Neuronal stem cell (in vitro differentiated cells): Measurements from ENCODE around the gene MRPS9.
A peak's percentile ranks its signal among the peaks of the same experiment; 100 is the strongest.

Experiments
- DNase-seq: peaks from one replicate; pipeline ENCODE4 v3.0.0-alpha.2; 2013; ENCODE audit warnings: low spot score
- H2AFZ ChIP-seq: one replicate; pipeline ENCODE4 v1.6.1; 2013; ENCODE audit warnings: mild to moderate bottlenecking, low read length, inconsistent platforms
- H2AK5ac ChIP-seq: 2 replicates; pipeline ENCODE4 v1.6.1; 2013; ENCODE audit warnings: low read depth, mild to moderate bottlenecking, inconsistent platforms, low read length, moderate library complexity, mixed read lengths
- H2BK120ac ChIP-seq: 2 replicates; pipeline ENCODE4 v1.6.1; 2013; ENCODE audit warnings: low read depth, mild to moderate bottlenecking, inconsistent platforms, low read length, moderate library complexity, mixed read lengths
- H2BK12ac ChIP-seq: one replicate; pipeline ENCODE4 v1.6.1; 2013; ENCODE audit warnings: low read length, inconsistent platforms
- H2BK15ac ChIP-seq: 2 replicates; pipeline ENCODE4 v1.6.1; 2013; ENCODE audit warnings: mild to moderate bottlenecking, low read length, inconsistent platforms, mixed read lengths
- H2BK5ac ChIP-seq: one replicate; pipeline ENCODE4 v1.6.1; 2013; ENCODE audit warnings: inconsistent platforms, mild to moderate bottlenecking, low read length, moderate library complexity
- H3K14ac ChIP-seq: one replicate; pipeline ENCODE4 v1.6.1; 2013; ENCODE audit warnings: low read length, inconsistent platforms
- H3K18ac ChIP-seq: 2 replicates; pipeline ENCODE4 v1.6.1; 2013; ENCODE audit warnings: low read length, inconsistent platforms
- H3K23ac ChIP-seq: 2 replicates; pipeline ENCODE4 v1.6.1; 2013; ENCODE audit warnings: low read depth, mild to moderate bottlenecking, mixed read lengths, low read length, inconsistent platforms; ENCODE audit not compliant: poor library complexity
- H3K27ac ChIP-seq: replicated peaks from 3 replicates; pipeline ENCODE4 v1.5.1; 2013; ENCODE audit warnings: low read length, inconsistent platforms
- H3K27me3 ChIP-seq, 3 experiments: 2 replicates each; pipeline ENCODE4 v1.6.1; 2013; ENCODE audit warnings: low read length in 3 of 3, mild to moderate bottlenecking in 2 of 3, inconsistent platforms in 1 of 3, low read depth in 1 of 3, mixed read lengths in 1 of 3, moderate library complexity in 1 of 3; ENCODE audit not compliant: control insufficient read depth in 3 of 3, insufficient read depth in 3 of 3
- H3K36me3 ChIP-seq, 2 donors: replicated peaks in 1 of 2; 2 replicates each; pipeline ENCODE4 v1.6.1; 2013; ENCODE audit warnings: low read length in 2 of 2; ENCODE audit not compliant: control insufficient read depth in 2 of 2, insufficient read depth in 2 of 2
- H3K4ac ChIP-seq: 2 replicates; pipeline ENCODE4 v1.6.1; 2013; ENCODE audit warnings: inconsistent platforms, mild to moderate bottlenecking, low read length, moderate library complexity
- H3K4me1 ChIP-seq, 2 donors: 1 replicate in 1 of 2; 2 replicates in 1 of 2; pipeline ENCODE4 v1.6.1; 2013; ENCODE audit warnings: low read length in 2 of 2, low read depth in 1 of 2; ENCODE audit not compliant: control insufficient read depth in 2 of 2, insufficient read depth in 1 of 2
- H3K4me2 ChIP-seq: one replicate; pipeline ENCODE4 v1.6.1; 2013; ENCODE audit warnings: mild to moderate bottlenecking, low read length, inconsistent platforms; ENCODE audit not compliant: insufficient read depth, poor library complexity, severe bottlenecking
- H3K4me3 ChIP-seq, 2 donors: 2 replicates each; pipeline ENCODE4 v1.5.1; 2013; ENCODE audit warnings: low read length in 2 of 2, mild to moderate bottlenecking in 2 of 2, inconsistent platforms in 1 of 2, moderate library complexity in 1 of 2
- H3K79me1 ChIP-seq: one replicate; pipeline ENCODE4 v1.6.1; 2013; ENCODE audit warnings: low read depth, mild to moderate bottlenecking, inconsistent platforms, low read length, moderate library complexity
- H3K9ac ChIP-seq: one replicate; pipeline ENCODE4 v1.6.1; 2013; ENCODE audit warnings: mild to moderate bottlenecking, low read depth, low read length, inconsistent platforms; ENCODE audit not compliant: poor library complexity
- H3K9me3 ChIP-seq, 2 donors: replicated peaks in 1 of 2; 2 replicates each; pipeline versions ENCODE3 to v1.6.1; 2013; ENCODE audit warnings: low read length in 2 of 2, mild to moderate bottlenecking in 2 of 2, inconsistent platforms in 1 of 2, low read depth in 1 of 2, mixed read lengths in 1 of 2, moderate library complexity in 1 of 2; ENCODE audit not compliant: control insufficient read depth in 2 of 2, insufficient read depth in 1 of 2
- H4K8ac ChIP-seq: one replicate; pipeline ENCODE4 v1.6.1; 2013; ENCODE audit warnings: low read depth, mild to moderate bottlenecking, inconsistent platforms, low read length, moderate library complexity
- H4K91ac ChIP-seq: one replicate; pipeline ENCODE4 v1.6.1; 2013; ENCODE audit warnings: low read length, low read depth, mild to moderate bottlenecking, inconsistent platforms; ENCODE audit not compliant: poor library complexity
- WGBS, 2 donors: extraction: QIAGEN DNeasy Blood & Tissue Kit; methylation state at CpG; one replicate each; pipeline ENCODE4 v1.1.7; 2013; ENCODE audit warnings: missing lambda C conversion rate in 2 of 2, mixed read lengths in 1 of 2; ENCODE audit not compliant: insufficient read length in 2 of 2, insufficient replicate concordance in 1 of 2; ENCODE audit errors: extremely low coverage in 2 of 2; 5-methylcytosine and 5-hydroxymethylcytosine counted together

The MRPS9 gene

DNA sequence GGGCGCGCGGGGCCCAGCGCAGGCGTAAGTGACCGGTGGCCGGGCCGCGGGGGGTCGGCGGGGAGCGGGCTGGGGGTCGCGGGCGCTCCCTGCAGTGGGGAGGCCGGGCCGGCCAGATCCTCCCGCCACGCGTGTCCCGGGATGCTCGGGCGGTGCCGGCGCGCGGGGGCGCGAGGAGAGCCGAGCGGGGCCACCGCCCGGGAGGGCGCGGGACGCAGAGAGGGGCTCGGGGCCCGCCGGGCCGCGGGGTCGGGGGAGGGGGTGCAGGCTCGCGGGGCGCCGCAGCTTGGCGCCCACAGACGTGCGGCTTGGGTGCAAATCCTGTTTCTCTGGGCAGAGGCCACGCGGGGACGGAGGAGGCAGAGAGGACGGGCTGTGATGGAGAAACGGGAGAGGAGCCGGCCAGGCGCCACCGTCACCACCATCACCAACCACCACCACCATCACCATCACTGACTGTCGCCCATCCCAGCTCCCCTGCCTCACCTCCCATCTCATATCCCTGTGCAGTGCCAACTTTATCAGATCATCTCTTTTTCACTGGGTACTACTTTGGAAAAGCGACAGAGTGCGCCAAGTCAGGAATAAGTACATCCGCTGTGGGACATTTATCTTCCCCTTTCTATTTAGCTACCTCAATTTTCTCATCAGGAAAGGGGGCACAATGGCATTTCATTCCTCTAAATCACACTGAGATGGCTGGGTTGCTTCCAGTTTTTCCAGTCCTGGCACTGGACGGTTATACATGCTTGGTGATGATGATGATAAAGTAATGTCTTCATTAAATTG lies 106.5 kb downstream of the MRPS9 start:
- H3K14ac ChIP-seq, result no peak overlapping the region
- peak overlapping the region; percentile 17 for H3K4ac ChIP-seq
- no peak overlapping the region for H2BK120ac ChIP-seq
- H3K4me1 ChIP-seq, result peaks cover 2 to 9% of the 10 kb centered on the region in 2 donors
- H3K23ac ChIP-seq, result no peak overlapping the region
- WGBS, 2 donors, result no CpG with 5 or more reads among the region's 62 CpGs
- H2AFZ ChIP-seq, result peak overlapping the region; percentile 95
- peak overlapping the region; percentile 50 for H3K18ac ChIP-seq
- H2AK5ac ChIP-seq, result peak overlapping the region; percentile 78
- H3K4me3 ChIP-seq, result peak overlapping the region; percentile 77 to 95
- no peak overlapping the region for H2BK5ac ChIP-seq
- no peaks in the 10 kb centered on the region for H3K79me1 ChIP-seq
- H3K36me3 ChIP-seq, result peaks cover 3 to 6% of the 10 kb centered on the region in 2 donors
- peak overlapping the region; percentile 86 for H3K9ac ChIP-seq
- peak overlapping the region; percentile 56 for H2BK15ac ChIP-seq
- DNase-seq, result no peak
- peak overlapping the region; percentile 70 for H3K4me2 ChIP-seq
- H3K27ac ChIP-seq, result no peak overlapping the region
- H2BK12ac ChIP-seq, result no peak overlapping the region
- no peaks in the 10 kb centered on the region for H3K9me3 ChIP-seq
- H3K27me3 ChIP-seq, result peaks cover 0 to 22% (median 0%) of the 10 kb centered on the region in 3 experiments
- H4K91ac ChIP-seq, result no peak overlapping the region
- no peak overlapping the region for H4K8ac ChIP-seq

GRCh38 chr2:105144941-105145300 lies 107.1 kb downstream of the MRPS9 start:
- peaks cover 3 to 6% of the 10 kb centered on the region in 2 donors for H3K36me3 ChIP-seq
- WGBS, 2 donors, result no CpG with 5 or more reads among the region's 2 CpGs
- H3K4ac ChIP-seq, result no peak overlapping the region
- peak overlapping the region in 1 of 2 donors; percentile 77 for H3K4me3 ChIP-seq
- H3K27me3 ChIP-seq, result peaks cover 0 to 22% (median 0%) of the 10 kb centered on the region in 3 experiments
- H2AK5ac ChIP-seq, result no peak overlapping the region
- H3K23ac ChIP-seq, result no peak overlapping the region
- H3K9ac ChIP-seq, result no peak overlapping the region
- H4K8ac ChIP-seq, result no peak overlapping the region
- H3K79me1 ChIP-seq, result no peaks in the 10 kb centered on the region
- peak overlapping the region; percentile 70 for H3K4me2 ChIP-seq
- peaks cover 2 to 9% of the 10 kb centered on the region in 2 donors for H3K4me1 ChIP-seq
- peak overlapping the region; percentile 44 for H3K18ac ChIP-seq
- no peak overlapping the region for H2BK120ac ChIP-seq
- H2AFZ ChIP-seq, result no peak overlapping the region
- no peak for DNase-seq
- no peak overlapping the region for H4K91ac ChIP-seq
- no peaks in the 10 kb centered on the region for H3K9me3 ChIP-seq
- no peak overlapping the region for H2BK5ac ChIP-seq
- no peak overlapping the region for H2BK15ac ChIP-seq
- no peak overlapping the region for H3K14ac ChIP-seq
- H3K27ac ChIP-seq, result no peak overlapping the region
- no peak overlapping the region for H2BK12ac ChIP-seq

DNA sequence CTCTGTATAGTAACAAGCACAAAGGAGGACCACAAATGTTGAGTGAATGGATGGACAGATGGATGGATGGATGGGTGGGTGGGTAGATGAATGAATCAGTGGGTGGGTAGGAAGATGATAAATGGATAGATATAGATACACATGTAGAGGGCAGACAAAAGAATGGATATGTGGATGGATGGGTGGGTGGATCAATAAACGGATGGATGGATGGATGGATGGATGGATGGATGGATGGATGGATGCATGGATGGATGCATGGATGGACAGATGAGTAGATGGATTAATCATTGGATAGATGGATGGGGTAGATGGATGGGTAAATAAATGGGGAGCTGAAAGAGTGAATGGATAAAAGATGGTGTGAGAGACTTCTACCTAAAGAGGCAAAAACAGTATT lies 111.4 kb downstream of the MRPS9 start:
- Histone ChIP-seq H2BK15ac (no peak overlapping the region), H2AK5ac (no peak overlapping the region), H3K23ac (no peak overlapping the region), H3K79me1 (no peaks in the 10 kb centered on the region), H3K4me2 (no peak overlapping the region), H2BK120ac (no peak overlapping the region), H3K4me3 (no peak overlapping the region), H4K91ac (no peak overlapping the region), H4K8ac (no peak overlapping the region), H3K36me3 (peaks cover 4 to 6% of the 10 kb centered on the region in 2 donors), H3K9me3 (peaks cover 0 to 4% of the 10 kb centered on the region in 2 donors), H3K18ac (no peak overlapping the region), H3K27ac (no peak overlapping the region), H3K4ac (no peak overlapping the region), H3K9ac (no peak overlapping the region), H3K4me1 (peaks cover 2 to 5% of the 10 kb centered on the region in 2 donors), H2BK5ac (no peak overlapping the region), H3K27me3 (no peaks in the 10 kb centered on the region), H2AFZ (no peak overlapping the region), H3K14ac (no peak overlapping the region), H2BK12ac (no peak overlapping the region)
- no peak for DNase-seq
- no CpG with 5 or more reads among the region's 1 CpG for whole genome bisulfite sequencing, 2 donors
